Stimulated activated CD8-positive, alpha-beta memory T cell treated with anti-CD3 and anti-CD28 coated beads, Interleukin-15, amount 100 ng/mL, for 48 hours (primary cell): ENCODE measurements around the gene CTNNB1.

Experiments
- DNase-seq, 2 donors: peaks; one replicate each; pipeline ENCODE4 v3.0.0-alpha.2; 2020; ENCODE audit warnings: low read depth in 2 of 2

Gene CTNNB1

GRCh38 chr3:41192885-41193284 lies 6.4 kb upstream of the CTNNB1 start:
- DNase-seq, result no peak

DNA sequence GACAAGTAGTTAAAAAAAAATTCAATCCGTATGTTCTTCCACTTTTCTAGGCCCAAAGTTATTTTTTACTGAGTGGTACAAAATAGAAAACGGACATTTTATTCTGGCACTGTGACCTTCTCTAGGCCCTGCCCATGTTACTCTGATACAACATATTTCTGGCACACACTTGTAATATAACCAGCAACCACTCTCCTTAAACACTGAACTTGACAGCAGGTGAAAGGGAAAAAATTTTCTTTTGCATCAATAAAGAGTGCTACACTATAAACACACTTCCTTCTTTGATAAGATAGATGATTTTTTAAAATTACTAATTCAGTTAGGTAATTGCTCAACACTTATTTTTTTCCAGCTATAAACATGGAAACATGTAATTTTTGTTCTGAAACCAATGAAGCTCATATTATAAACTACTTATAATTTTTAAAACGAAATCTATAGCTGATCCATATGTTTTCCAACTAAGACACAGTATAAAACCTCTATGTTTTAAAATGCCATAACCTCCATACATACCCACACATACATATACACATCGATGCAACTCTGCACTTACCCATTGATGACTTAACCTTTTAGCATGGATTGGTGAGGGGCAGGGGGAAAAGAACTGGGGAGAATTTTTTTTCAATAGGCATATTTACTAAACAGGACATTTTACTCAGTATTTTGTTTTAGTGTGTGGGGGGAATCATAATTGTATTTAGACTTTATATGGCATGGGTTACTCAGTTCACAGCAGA lies 5.3 kb upstream of the CTNNB1 start:
- DNase-seq, result no peak

- no peak for DNase-seq
These were observed 4.6 kb upstream of the CTNNB1 start for GRCh38 chr3:41194701-41195100.

GRCh38 chr3:41195946-41196345 lies 3.4 kb upstream of the CTNNB1 start:
- no peak for DNase-seq

GRCh38 chr3:41196499-41197410 lies 2.5 kb upstream of the CTNNB1 start:
- no peak for DNase-seq

DNA sequence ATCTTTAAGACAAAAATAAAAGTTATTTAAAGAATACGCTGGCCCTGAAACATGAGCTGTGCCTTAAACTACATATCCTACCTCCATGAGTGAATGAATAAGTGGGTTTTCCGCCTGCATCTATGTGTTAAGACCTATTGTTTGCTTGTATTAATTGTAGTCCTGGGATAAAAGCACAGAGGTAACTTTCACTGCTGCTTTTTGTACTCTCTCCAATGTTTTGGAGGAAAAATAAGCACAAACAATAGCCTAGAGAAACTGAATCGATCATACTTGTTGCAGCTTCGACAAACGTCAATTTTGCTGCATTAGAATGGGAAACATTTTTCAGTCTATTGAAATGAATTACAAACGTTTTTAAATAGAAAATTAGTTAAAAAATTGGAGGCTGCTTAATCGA lies 1.3 kb upstream of the CTNNB1 start:
- DNase-seq, result no peak

GRCh38 chr3:41198526-41198925 lies 779 bp upstream of the CTNNB1 start:
- DNase-seq, result no peak

GRCh38 chr3:41199866-41200668 lies 762 bp downstream of the CTNNB1 start:
- DNase-seq, result peak in 1 of 2 donors; percentile 28

- no peak for DNase-seq
These were observed 1.3 kb downstream of the CTNNB1 start for GRCh38 chr3:41200669-41201021.

GRCh38 chr3:41202075-41202833 lies 2.9 kb downstream of the CTNNB1 start:
- no peak for DNase-seq

DNA sequence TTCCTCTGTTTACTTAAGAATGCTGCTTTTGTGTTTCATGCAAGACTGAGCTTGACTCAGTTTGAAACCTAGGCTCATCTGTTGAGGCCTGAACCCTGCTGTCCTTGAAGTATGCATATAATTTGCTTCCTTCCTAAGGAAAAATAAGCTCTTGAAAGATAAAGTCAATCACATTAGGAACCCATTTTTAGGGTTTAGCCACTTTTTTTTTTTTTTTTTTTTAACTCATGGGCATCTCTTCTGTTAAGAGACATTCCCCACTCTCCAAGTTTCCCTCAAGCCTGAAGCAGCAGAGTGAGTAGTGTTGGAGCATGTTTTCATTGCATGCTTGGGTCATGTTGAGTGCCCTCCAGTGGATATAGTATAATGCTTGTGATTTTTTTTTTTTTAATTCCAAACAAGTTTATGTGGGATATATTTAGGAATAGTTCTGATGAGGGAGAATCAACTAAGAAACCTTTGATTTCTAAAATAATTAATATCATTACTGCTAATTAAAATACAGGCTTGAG lies 3.6 kb downstream of the CTNNB1 start:
- no peak for DNase-seq

GRCh38 chr3:41204369-41204768 lies 5.1 kb downstream of the CTNNB1 start:
- no peak for DNase-seq

- DNase-seq, result no peak
These were observed 6.3 kb downstream of the CTNNB1 start for GRCh38 chr3:41205591-41205990.

DNA sequence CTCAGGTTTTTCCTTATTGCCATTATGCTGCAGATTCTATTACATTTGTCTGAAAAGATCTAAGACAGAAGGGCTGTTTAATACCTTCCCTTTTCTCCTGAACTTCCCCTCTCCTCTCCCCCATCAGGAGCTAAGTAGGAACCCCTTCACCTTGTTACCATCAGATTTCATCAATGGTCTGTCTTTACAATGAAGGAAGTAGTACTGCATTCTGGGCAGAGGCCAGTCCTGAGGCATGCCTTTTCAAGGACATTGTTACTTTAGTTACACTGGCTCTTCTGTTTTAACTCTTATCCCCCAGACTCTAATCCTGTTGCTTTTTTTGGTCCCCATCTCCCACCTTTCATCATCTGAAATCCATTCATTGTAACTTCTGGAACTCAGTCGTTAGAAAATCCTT lies 8.1 kb downstream of the CTNNB1 start:
- no peak for DNase-seq

GRCh38 chr3:41208507-41209220 lies 9.4 kb downstream of the CTNNB1 start:
- DNase-seq, result no peak

DNA sequence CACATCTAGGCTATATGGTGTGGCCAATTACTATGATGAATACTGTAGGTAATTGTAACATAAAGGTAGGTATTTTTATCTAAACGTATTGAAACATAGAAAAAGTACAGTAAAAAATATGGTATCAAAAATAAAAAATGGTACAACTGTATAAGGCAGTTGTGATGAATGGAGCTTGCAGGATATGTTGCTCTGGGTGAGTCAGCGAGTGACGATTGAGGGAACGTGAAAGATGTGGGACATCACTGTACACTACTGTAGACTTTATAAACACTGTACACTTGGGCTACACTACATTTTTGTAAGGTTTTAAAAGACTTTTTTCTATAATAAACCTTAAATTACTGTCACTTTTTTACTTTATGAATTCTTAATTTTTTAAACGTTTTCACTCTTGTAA lies 10.3 kb downstream of the CTNNB1 start:
- no peak for DNase-seq

GRCh38 chr3:41210966-41211365 lies 11.7 kb downstream of the CTNNB1 start:
- DNase-seq, result no peak

- no peak for DNase-seq
These were observed 12.8 kb downstream of the CTNNB1 start for GRCh38 chr3:41212088-41212487.

- no peak for DNase-seq
These were observed 14.3 kb downstream of the CTNNB1 start for GRCh38 chr3:41213588-41213987.

DNA sequence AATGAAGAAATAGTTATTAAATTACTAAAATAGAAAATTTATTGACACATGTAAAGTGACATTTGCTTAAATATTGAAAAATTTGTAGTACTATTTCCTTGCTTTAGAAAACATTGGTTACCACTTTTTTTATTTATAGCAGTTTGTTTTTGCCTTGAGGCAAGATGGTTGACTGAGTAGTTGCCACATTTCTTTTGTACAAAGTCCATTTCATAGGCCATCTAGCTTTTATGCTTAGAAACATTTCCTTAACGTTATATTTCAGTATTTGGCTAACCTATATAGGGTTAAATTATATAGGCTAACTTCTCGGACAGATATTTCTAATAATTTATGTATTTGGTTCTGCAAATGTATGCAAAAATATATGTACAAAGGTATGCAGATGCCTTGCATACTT lies 17.1 kb downstream of the CTNNB1 start:
- no peak for DNase-seq

DNA sequence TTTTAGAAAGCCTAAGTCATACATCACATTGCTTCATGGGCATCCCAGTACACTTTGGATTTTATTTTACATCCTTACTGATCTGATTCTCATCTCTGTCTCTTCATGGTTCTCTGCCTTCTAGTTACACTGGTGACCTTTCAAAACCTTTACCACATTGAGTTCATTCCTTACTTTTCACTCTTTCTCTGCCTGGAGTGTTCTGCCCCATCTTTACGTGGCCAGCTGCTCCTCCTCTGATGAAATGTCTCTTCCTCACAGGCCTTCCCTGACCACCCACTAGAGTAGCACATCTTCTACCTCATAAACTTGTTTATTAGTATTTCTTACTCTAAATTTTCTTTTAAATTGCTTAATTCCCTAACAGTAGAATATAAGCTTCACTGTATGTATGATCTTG lies 17.7 kb downstream of the CTNNB1 start:
- DNase-seq, result no peak
